ENCODE results near the gene RHCE. TPM values are rescaled to one million over a fixed set of nuclear protein-coding genes. Genes with fewer than 3 reads are reported as not detected.
"Not testable (repeated sequence)": the region's sequence is repeated elsewhere in the genome, so short reads cannot be mapped to it uniquely, and the experiment has no call there.

The RHCE gene
- total RNA-seq, 2 experiments from 2014 or later: 0.25 to 1.1 TPM

GRCh38 chr1:25461849-25462248, 41.2 kb upstream of the RHCE start:
- intact Hi-C loops (cut with DNase I, micrococcal nuclease): no loop called here
- H3K4me1 Mint-ChIP-seq (ENCODE audit: low read depth): peaks cover 25% of the 10 kb centered on the region
- Histone ChIP-seq H3K27me3 (ENCODE audit: control insufficient read depth in 1 of 2, insufficient read depth in 2 of 2, low read length in 2 of 2) (no peaks in the 10 kb centered on the region), H3K27ac (ENCODE audit: low read depth in 1 of 2, low read length in 2 of 2) (no peak overlapping the region), H3K4me1 (ENCODE audit: insufficient read depth, low read length) (peaks cover 2% of the 10 kb centered on the region), H3K36me3 (ENCODE audit: insufficient read depth, low read length) (peaks cover 52% of the 10 kb centered on the region), H3K4me3 (ENCODE audit: low read length) (no peak overlapping the region), H3K9me3 (ENCODE audit: control insufficient read depth in 1 of 2, insufficient read depth in 1 of 2, low read length in 2 of 2) (no peaks in the 10 kb centered on the region)
- H3K9me3 Mint-ChIP-seq: no peaks in the 10 kb centered on the region
- peaks cover 71% of the 10 kb centered on the region for H3K36me3 Mint-ChIP-seq (ENCODE audit: low read depth)
- TF ChIP-seq CTCF (IDR thresholded peaks at IDR 0.05): no peak
- H3K27ac Mint-ChIP-seq: no peak overlapping the region
- CTCF ChIA-PET: interaction anchor here (1.0 kb wide), 1 partner anchor 8 kb away, joined by 3 read pairs; no protein-coding TSS in a partner anchor
- H3K4me3 Mint-ChIP-seq: no peak overlapping the region
- ATAC-seq (ENCODE audit: poor library complexity) (no peak), DNase-seq (no peak)
- POLR2A ChIA-PET: no interaction called here
- no peaks in the 10 kb centered on the region for H3K27me3 Mint-ChIP-seq

- H3K4me1 ChIP-seq (ENCODE audit: insufficient read depth, low read length); H3K4me3 ChIP-seq (ENCODE audit: low read length); H3K27ac Mint-ChIP-seq; H3K27me3 Mint-ChIP-seq; H3K9me3 ChIP-seq (ENCODE audit: control insufficient read depth in 1 of 2, insufficient read depth in 1 of 2, low read length in 2 of 2); H3K4me3 Mint-ChIP-seq; CTCF ChIA-PET; ATAC-seq (ENCODE audit: poor library complexity); intact Hi-C loops (cut with DNase I, micrococcal nuclease); DNase-seq; H3K27me3 ChIP-seq (ENCODE audit: control insufficient read depth in 1 of 2, insufficient read depth in 2 of 2, low read length in 2 of 2); H3K9me3 Mint-ChIP-seq; H3K27ac ChIP-seq (ENCODE audit: low read depth in 1 of 2, low read length in 2 of 2): not testable (repeated sequence)
- peaks cover 78% of the 10 kb centered on the region for H3K36me3 Mint-ChIP-seq (ENCODE audit: low read depth)
- H3K4me1 Mint-ChIP-seq (ENCODE audit: low read depth): peaks cover 21% of the 10 kb centered on the region
- peaks cover 58% of the 10 kb centered on the region for H3K36me3 ChIP-seq (ENCODE audit: insufficient read depth, low read length)
- POLR2A ChIA-PET: interaction anchor here (0.6 kb wide), 1 partner anchor 266 kb away, joined by 3 read pairs; no protein-coding TSS in a partner anchor
Measured at GRCh38 chr1:25460816-25461215, 40.2 kb upstream of the RHCE start.

GRCh38 chr1:25460020-25460419, 39.4 kb upstream of the RHCE start:
- Mint-ChIP-seq H3K27ac (no peak overlapping the region), H3K4me3 (no peak overlapping the region)
- POLR2A ChIA-PET: no interaction called here

More at GRCh38 chr1:25460020-25460419, 39.4 kb upstream of the RHCE start:
- H3K4me1 Mint-ChIP-seq (ENCODE audit: low read depth): peaks cover 13% of the 10 kb centered on the region
- H3K36me3 Mint-ChIP-seq (ENCODE audit: low read depth): peaks cover 76% of the 10 kb centered on the region
- Histone ChIP-seq H3K4me3 (ENCODE audit: low read length) (no peak overlapping the region), H3K27ac (ENCODE audit: low read depth in 1 of 2, low read length in 2 of 2) (no peak overlapping the region), H3K9me3 (ENCODE audit: control insufficient read depth in 1 of 2, insufficient read depth in 1 of 2, low read length in 2 of 2) (no peaks in the 10 kb centered on the region), H3K27me3 (ENCODE audit: control insufficient read depth in 1 of 2, insufficient read depth in 2 of 2, low read length in 2 of 2) (no peaks in the 10 kb centered on the region), H3K4me1 (ENCODE audit: insufficient read depth, low read length) (no peaks in the 10 kb centered on the region), H3K36me3 (ENCODE audit: insufficient read depth, low read length) (peaks cover 60% of the 10 kb centered on the region)
- ATAC-seq (ENCODE audit: poor library complexity) (no peak), DNase-seq (no peak)
- no peaks in the 10 kb centered on the region for H3K27me3 Mint-ChIP-seq
- intact Hi-C loops (cut with DNase I, micrococcal nuclease): no loop called here
- CTCF ChIA-PET: interaction anchor here (0.8 kb wide), 1 partner anchor 43 kb away, joined by 3 read pairs; no protein-coding TSS in a partner anchor
- no peaks in the 10 kb centered on the region for H3K9me3 Mint-ChIP-seq
- TF ChIP-seq CTCF (IDR thresholded peaks at IDR 0.05): no peak

All from CD4-positive, alpha-beta T cell (primary cell).